A549 (cell line): Measurements from ENCODE around the gene CLASP1. TPM values are rescaled to one million over a fixed set of nuclear protein-coding genes. Genes with fewer than 3 reads are reported as not detected.

ENCODE experiments used
- ATAC-seq, 2 experiments: fragments of 200-7000 bp in 1 of 2; fragments of >200 bp in 1 of 2; cut with Nextera tagmentation in 1 of 2; cut with Tn5 transposase in 1 of 2; 3 replicates each; pipeline versions ENCODE4 v1.8.0 to v1.9.1; 2018 to 2020; ENCODE audit warnings: mild to moderate bottlenecking in 1 of 2, moderate library complexity in 1 of 2
- CTCF ChIA-PET: fragments of 300-600 bp; sonication (Branson Sonifier 250); formaldehyde crosslinking; extraction: SDS; loops from one replicate; lab custom pipeline; 2021; ENCODE audit warnings: antibody characterized with exemption, inconsistent platforms; lab: Yijun Ruan, JAX
- POLR2A ChIA-PET: fragments of 350-600 bp; formaldehyde crosslinking; extraction: SDS; loops from one replicate; lab custom pipeline; 2021; ENCODE audit warnings: antibody characterized with exemption, inconsistent platforms; lab: Yijun Ruan, JAX
- DNase-seq, 2 experiments: peaks; one replicate each; pipeline versions ENCODE4 v3.0.0 to v3.0.0-alpha.2; 2011 to 2016; ENCODE audit warnings: low read depth in 1 of 2, low spot score in 1 of 2
- FAIRE-seq: peaks from 2 replicates; lab custom pipeline; 2011; peaks lifted over from hg19 to GRCh38; lab: Jason Lieb, UNC
- H3K27ac ChIP-seq, 2 experiments: fragments of >200 bp; sonication (Bioruptor Twin); formaldehyde crosslinking; 3 replicates each; pipeline ENCODE4 v1.5.1; 2016 to 2017
- H3K4me1 ChIP-seq: fragments of >200 bp; sonication (Bioruptor Twin); formaldehyde crosslinking; 3 replicates; pipeline ENCODE4 v1.6.1; 2016
- H3K4me2 ChIP-seq: fragments of >200 bp; sonication (Bioruptor Twin); formaldehyde crosslinking; 3 replicates; pipeline ENCODE4 v1.6.1; 2016
- H3K4me3 ChIP-seq: fragments of >200 bp; sonication (Bioruptor Twin); formaldehyde crosslinking; 3 replicates; pipeline ENCODE4 v1.5.1; 2016
- H3K9me3 ChIP-seq: fragments of >200 bp; sonication (Bioruptor Twin); formaldehyde crosslinking; 3 replicates; pipeline ENCODE4 v1.6.1; 2016
- ATOH8 ChIP-seq: fragments of 250-450 bp; sonication (Bioruptor Pico); IDR thresholded peaks from 2 replicates; pipeline ENCODE4 v1.5.0; 2020; ENCODE audit warnings: low read depth, mild to moderate bottlenecking, moderate library complexity
- CEBPB ChIP-seq, 2 experiments: fragments of >200 bp in 1 of 2; sonication (Bioruptor Twin) in 1 of 2; formaldehyde crosslinking in 1 of 2; IDR thresholded peaks; 2 replicates each; pipeline ENCODE4 v1.6.1; 2012 to 2016
- CHD2 ChIP-seq: fragments of 150-350 bp; IDR thresholded peaks from 2 replicates; pipeline ENCODE4 v1.6.1; 2014; ENCODE audit warnings: low read length; ENCODE audit not compliant: partially characterized antibody
- CTCF ChIP-seq: fragments of >200 bp; sonication (Bioruptor Twin); formaldehyde crosslinking; IDR thresholded peaks from 3 replicates; pipeline ENCODE4 v1.5.1; 2016
- E2F6 ChIP-seq: IDR thresholded peaks from 2 replicates; pipeline ENCODE4 v1.6.1; 2012; ENCODE audit warnings: low read depth, borderline replicate concordance
- EHMT2 ChIP-seq: fragments of 200-600 bp; sonication (generic); IDR thresholded peaks from 2 replicates; pipeline ENCODE4 v1.6.1; 2016; ENCODE audit warnings: antibody characterized with exemption, low read depth, mild to moderate bottlenecking, moderate library complexity
- EP300 ChIP-seq, 2 experiments: fragments of >200 bp; sonication (Bioruptor Twin); formaldehyde crosslinking; IDR thresholded peaks; 2 replicates in 1 of 2; 3 replicates in 1 of 2; pipeline ENCODE4 v1.6.1; 2016 to 2017
- ESRRA ChIP-seq: fragments of 150-350 bp; IDR thresholded peaks from 2 replicates; pipeline ENCODE4 v1.6.1; 2014; ENCODE audit warnings: mild to moderate bottlenecking, low read length, borderline replicate concordance
- HOXA7 ChIP-seq: fragments of 250-450 bp; sonication (Bioruptor Pico); IDR thresholded peaks from 2 replicates; pipeline ENCODE4 v1.5.0; 2020; ENCODE audit warnings: mild to moderate bottlenecking, moderate library complexity
- HOXB5 ChIP-seq: fragments of 250-450 bp; sonication (Bioruptor Pico); IDR thresholded peaks from 2 replicates; pipeline ENCODE4 v1.5.0; 2020; ENCODE audit warnings: mild to moderate bottlenecking, moderate library complexity
- JUNB ChIP-seq: fragments of >200 bp; sonication (Bioruptor Twin); formaldehyde crosslinking; IDR thresholded peaks from 2 replicates; pipeline ENCODE4 v1.6.1; 2016
- MAFK ChIP-seq: fragments of 450-650 bp; IDR thresholded peaks from 2 replicates; pipeline ENCODE4 v1.6.1; 2014; ENCODE audit not compliant: partially characterized antibody
- MAX ChIP-seq: IDR thresholded peaks from 2 replicates; pipeline ENCODE4 v1.6.1; 2012
- MYC ChIP-seq: IDR thresholded peaks from 2 replicates; pipeline ENCODE4 v1.6.1; 2012; ENCODE audit warnings: mild to moderate bottlenecking, inconsistent platforms, low read length, improper control_type of control experiment, borderline replicate concordance
- NFE2L2 ChIP-seq: fragments of 150-350 bp; conservative IDR thresholded peaks from 2 replicates; pipeline ENCODE4 v1.6.1; 2014; ENCODE audit warnings: low read length
- POLR2A ChIP-seq: IDR thresholded peaks from 2 replicates; pipeline ENCODE4 v1.6.1; 2012; ENCODE audit warnings: mild to moderate bottlenecking, low read length
- RNF2 ChIP-seq: fragments of 200-600 bp; sonication (generic); IDR thresholded peaks from 2 replicates; pipeline ENCODE4 v1.6.1; 2016; ENCODE audit warnings: low read depth, mild to moderate bottlenecking, antibody characterized with exemption, moderate library complexity, borderline replicate concordance
- SREBF2 ChIP-seq: fragments of 450-650 bp; IDR thresholded peaks from 2 replicates; pipeline ENCODE4 v1.6.1; 2014; ENCODE audit warnings: mild to moderate bottlenecking, moderate library complexity
- USF2 ChIP-seq: fragments of 450-650 bp; IDR thresholded peaks from 2 replicates; pipeline ENCODE4 v1.6.1; 2014; ENCODE audit warnings: antibody characterized with exemption
- ZFP36 ChIP-seq: fragments of 450-650 bp; IDR thresholded peaks from 2 replicates; pipeline ENCODE4 v1.6.1; 2014; ENCODE audit warnings: borderline replicate concordance; ENCODE audit not compliant: partially characterized antibody
- ZSCAN20 ChIP-seq: fragments of 250-450 bp; sonication (Bioruptor Pico); IDR thresholded peaks from 2 replicates; pipeline ENCODE4 v1.8.0; 2022; ENCODE audit warnings: mild to moderate bottlenecking, moderate library complexity
- whole genome bisulfite sequencing: methylation state at CpG from one replicate; pipeline ENCODE4 v1.1.6; 2017; ENCODE audit errors: missing lambda C conversion rate; 5-methylcytosine and 5-hydroxymethylcytosine counted together
- polyA plus RNA-seq, 4 experiments: library from polyadenylated mRNA; depleted of rRNA in 3 of 4; stranded (reverse); fragments of >200 nt; fragmentation: RNase III in 1 of 4; extraction: RNeasy Plus Mini Kit Qiagen cat#74134 plus additional on column Dnase treatment in 1 of 4; gene quantifications; 2 replicates in 3 of 4; 3 replicates in 1 of 4; pipeline ENCODE4 v1.2.3, GENCODE V29; 2011 to 2017

CLASP1 gene
- polyA plus RNA-seq, 2 of the 4 experiments (the other 2 are of a cell fraction): 11.7 to 15.8 TPM

- WGBS: 93% methylated on average over 3 of the region's 3 CpGs
- Histone ChIP-seq H3K9me3 (no peaks in the 10 kb centered on the region), H3K27ac (no peak overlapping the region)
- CTCF ChIA-PET: interaction anchor here (2.2 kb wide), 1 partner anchor 44 kb away, joined by 8 read pairs; no protein-coding TSS in a partner anchor
- TF ChIP-seq JUNB (no peak), EHMT2 (no peak), E2F6 (no peak), NFE2L2 (no peak), SREBF2 (no peak), EP300 (IDR thresholded peaks at IDR 0.05) (no peak), POLR2A (no peak), HOXB5 (no peak), ATOH8 (CRISPR knock-in tag) (no peak), ZFP36 (no peak), ESRRA (no peak), USF2 (no peak), HOXA7 (no peak), MYC (no peak), RNF2 (no peak)
- TF ChIP-seq, all 56 proteins: peak for 0
- no peak for ATAC-seq
- Histone ChIP-seq H3K4me3 (no peak overlapping the region), H3K4me2 (no peak overlapping the region), H3K4me1 (peaks cover 24% of the 10 kb centered on the region)
- no peak for FAIRE-seq
- POLR2A ChIA-PET: interaction anchor here (1.5 kb wide), 1 partner anchor 45 kb away, joined by 3 read pairs; the partner anchor contains the start of gene RNU4ATAC
- no peak for DNase-seq
Measured at GRCh38 chr2:121575800-121576199, 73.5 kb downstream of the CLASP1 start.

GRCh38 chr2:121570667-121571055 is 78.6 kb downstream of the CLASP1 start:
- H3K4me2 ChIP-seq: no peak overlapping the region
- H3K9me3 ChIP-seq: no peaks in the 10 kb centered on the region
- H3K4me1 ChIP-seq: peaks cover 18% of the 10 kb centered on the region
- 85% methylated on average over 2 of the region's 2 CpGs for WGBS
- TF ChIP-seq NFE2L2 (no peak), HOXA7 (no peak), MAFK (no peak), CEBPB (IDR thresholded peaks at IDR 0.05) (no peak), CHD2 (no peak), MAX (no peak), CTCF (no peak), ZSCAN20 (CRISPR knock-in tag) (no peak)
- H3K4me3 ChIP-seq: no peak overlapping the region
- ATAC-seq (no peak), DNase-seq (no peak), FAIRE-seq (no peak)
- CTCF ChIA-PET: interaction anchor here (0.9 kb wide), 1 partner anchor 12 kb away, joined by 3 read pairs; no protein-coding TSS in a partner anchor
- POLR2A ChIA-PET: no interaction called here
- no peak overlapping the region for H3K27ac ChIP-seq
